GM12878 (cell line): ENCODE measurements around the gene ABHD14A.

Source experiments
- ATF7 ChIP-seq: fragments of 450-650 bp; IDR thresholded peaks from 2 replicates; pipeline ENCODE4 v1.6.1; 2016; ENCODE audit warnings: low read depth, mild to moderate bottlenecking
- CHD1 ChIP-seq: IDR thresholded peaks from 2 replicates; pipeline ENCODE4 v1.6.1; 2012; ENCODE audit warnings: low read depth, low read length, improper control_type of control experiment
- NFYA ChIP-seq: IDR thresholded peaks from 2 replicates; pipeline ENCODE4 v1.6.1; 2011; ENCODE audit warnings: low read depth, mild to moderate bottlenecking, low read length, improper control_type of control experiment, borderline replicate concordance
- POLR2A ChIP-seq: IDR thresholded peaks from 2 replicates; pipeline ENCODE4 v1.6.1; 2011; ENCODE audit warnings: low read depth, mild to moderate bottlenecking, low read length
- POLR2AphosphoS5 ChIP-seq: IDR thresholded peaks from 2 replicates; pipeline ENCODE4 v1.6.1; 2011; ENCODE audit warnings: mild to moderate bottlenecking, low read length, inconsistent platforms
- RBBP5 ChIP-seq: fragments of 200-600 bp; sonication (generic); conservative IDR thresholded peaks from 2 replicates; pipeline ENCODE4 v1.6.1; 2016
- SREBF1 ChIP-seq: IDR thresholded peaks from 2 replicates; pipeline ENCODE4 v1.6.1; 2012; ENCODE audit warnings: mild to moderate bottlenecking, low read length
- SUPT20H ChIP-seq: IDR thresholded peaks from 2 replicates; pipeline ENCODE4 v1.6.1; 2011; ENCODE audit warnings: low read depth, mild to moderate bottlenecking, low read length, moderate library complexity, borderline replicate concordance; ENCODE audit not compliant: control insufficient read depth
- TF ChIP-seq, protein P1 (sequence below): IDR thresholded peaks from 2 replicates; pipeline ENCODE4 v1.6.1; 2012; ENCODE audit warnings: low read depth, low read length, improper control_type of control experiment
- TF ChIP-seq, protein P2 (sequence below), 3 experiments: IDR thresholded peaks in 2 of 3; conservative IDR thresholded peaks in 1 of 3; 2 replicates each; pipeline ENCODE4 v1.5.1; 2011; ENCODE audit warnings: low read depth in 3 of 3, low read length in 3 of 3, mild to moderate bottlenecking in 3 of 3, control low read depth in 2 of 3, moderate library complexity in 2 of 3, inconsistent platforms in 1 of 3, mixed read lengths in 1 of 3; ENCODE audit not compliant: control insufficient read depth in 2 of 3, insufficient read depth in 1 of 3; ENCODE audit errors: extremely low read depth in 1 of 3
- TF ChIP-seq, protein P3 (sequence below): IDR thresholded peaks from 2 replicates; pipeline ENCODE4 v1.6.1; 2012; ENCODE audit warnings: mild to moderate bottlenecking, low read depth, low read length
- TF ChIP-seq, protein P4 (sequence below): fragments of 450-650 bp; IDR thresholded peaks from 2 replicates; pipeline ENCODE4 v1.6.1; 2018; ENCODE audit warnings: mild to moderate bottlenecking, low read depth, moderate library complexity; ENCODE audit not compliant: partially characterized antibody

DNA sequence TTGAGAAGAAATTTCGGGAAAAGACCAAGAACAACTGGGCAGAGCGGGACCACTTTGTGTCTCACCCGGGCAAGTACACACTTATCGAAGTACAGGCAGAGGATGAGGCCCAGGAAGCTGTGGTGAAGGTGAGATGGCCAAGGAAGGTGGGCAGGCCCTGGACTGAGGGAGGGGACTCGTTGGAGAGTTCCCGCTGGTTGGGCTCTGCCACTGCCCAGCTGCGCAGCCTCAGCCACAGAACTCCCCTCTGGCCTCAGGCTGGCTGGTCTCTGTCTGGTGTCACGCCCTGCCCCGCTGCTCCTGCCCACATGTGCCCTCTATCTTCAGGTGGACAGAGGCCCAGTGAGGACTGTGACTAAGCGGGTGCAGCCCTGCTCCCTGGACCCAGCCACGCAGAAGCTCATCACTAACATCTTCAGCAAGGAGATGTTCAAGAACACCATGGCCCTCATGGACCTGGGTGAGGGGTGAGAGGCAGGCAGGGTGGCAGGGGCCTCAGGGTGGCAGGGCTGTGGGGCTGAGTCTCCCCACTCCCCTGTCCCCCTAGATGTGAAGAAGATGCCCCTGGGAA, 30.3 kb upstream of the ABHD14A start:
- TF ChIP-seq, protein P1, sequence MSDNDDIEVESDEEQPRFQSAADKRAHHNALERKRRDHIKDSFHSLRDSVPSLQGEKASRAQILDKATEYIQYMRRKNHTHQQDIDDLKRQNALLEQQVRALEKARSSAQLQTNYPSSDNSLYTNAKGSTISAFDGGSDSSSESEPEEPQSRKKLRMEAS = no peak
- TF ChIP-seq SREBF1 = no peak
- TF ChIP-seq, protein P2, sequence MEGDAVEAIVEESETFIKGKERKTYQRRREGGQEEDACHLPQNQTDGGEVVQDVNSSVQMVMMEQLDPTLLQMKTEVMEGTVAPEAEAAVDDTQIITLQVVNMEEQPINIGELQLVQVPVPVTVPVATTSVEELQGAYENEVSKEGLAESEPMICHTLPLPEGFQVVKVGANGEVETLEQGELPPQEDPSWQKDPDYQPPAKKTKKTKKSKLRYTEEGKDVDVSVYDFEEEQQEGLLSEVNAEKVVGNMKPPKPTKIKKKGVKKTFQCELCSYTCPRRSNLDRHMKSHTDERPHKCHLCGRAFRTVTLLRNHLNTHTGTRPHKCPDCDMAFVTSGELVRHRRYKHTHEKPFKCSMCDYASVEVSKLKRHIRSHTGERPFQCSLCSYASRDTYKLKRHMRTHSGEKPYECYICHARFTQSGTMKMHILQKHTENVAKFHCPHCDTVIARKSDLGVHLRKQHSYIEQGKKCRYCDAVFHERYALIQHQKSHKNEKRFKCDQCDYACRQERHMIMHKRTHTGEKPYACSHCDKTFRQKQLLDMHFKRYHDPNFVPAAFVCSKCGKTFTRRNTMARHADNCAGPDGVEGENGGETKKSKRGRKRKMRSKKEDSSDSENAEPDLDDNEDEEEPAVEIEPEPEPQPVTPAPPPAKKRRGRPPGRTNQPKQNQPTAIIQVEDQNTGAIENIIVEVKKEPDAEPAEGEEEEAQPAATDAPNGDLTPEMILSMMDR (IDR thresholded peaks at IDR 0.05 in 2 of 3, conservative IDR thresholded peaks at IDR 0.05 in 1 of 3; ENCODE audit: control insufficient read depth in 2 of 3, extremely low read depth in 1 of 3, insufficient read depth in 1 of 3, low read depth in 3 of 3, low read length in 3 of 3) = no peak
- TF ChIP-seq, protein P3, sequence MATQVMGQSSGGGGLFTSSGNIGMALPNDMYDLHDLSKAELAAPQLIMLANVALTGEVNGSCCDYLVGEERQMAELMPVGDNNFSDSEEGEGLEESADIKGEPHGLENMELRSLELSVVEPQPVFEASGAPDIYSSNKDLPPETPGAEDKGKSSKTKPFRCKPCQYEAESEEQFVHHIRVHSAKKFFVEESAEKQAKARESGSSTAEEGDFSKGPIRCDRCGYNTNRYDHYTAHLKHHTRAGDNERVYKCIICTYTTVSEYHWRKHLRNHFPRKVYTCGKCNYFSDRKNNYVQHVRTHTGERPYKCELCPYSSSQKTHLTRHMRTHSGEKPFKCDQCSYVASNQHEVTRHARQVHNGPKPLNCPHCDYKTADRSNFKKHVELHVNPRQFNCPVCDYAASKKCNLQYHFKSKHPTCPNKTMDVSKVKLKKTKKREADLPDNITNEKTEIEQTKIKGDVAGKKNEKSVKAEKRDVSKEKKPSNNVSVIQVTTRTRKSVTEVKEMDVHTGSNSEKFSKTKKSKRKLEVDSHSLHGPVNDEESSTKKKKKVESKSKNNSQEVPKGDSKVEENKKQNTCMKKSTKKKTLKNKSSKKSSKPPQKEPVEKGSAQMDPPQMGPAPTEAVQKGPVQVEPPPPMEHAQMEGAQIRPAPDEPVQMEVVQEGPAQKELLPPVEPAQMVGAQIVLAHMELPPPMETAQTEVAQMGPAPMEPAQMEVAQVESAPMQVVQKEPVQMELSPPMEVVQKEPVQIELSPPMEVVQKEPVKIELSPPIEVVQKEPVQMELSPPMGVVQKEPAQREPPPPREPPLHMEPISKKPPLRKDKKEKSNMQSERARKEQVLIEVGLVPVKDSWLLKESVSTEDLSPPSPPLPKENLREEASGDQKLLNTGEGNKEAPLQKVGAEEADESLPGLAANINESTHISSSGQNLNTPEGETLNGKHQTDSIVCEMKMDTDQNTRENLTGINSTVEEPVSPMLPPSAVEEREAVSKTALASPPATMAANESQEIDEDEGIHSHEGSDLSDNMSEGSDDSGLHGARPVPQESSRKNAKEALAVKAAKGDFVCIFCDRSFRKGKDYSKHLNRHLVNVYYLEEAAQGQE = no peak
- no peak for TF ChIP-seq ATF7
- TF ChIP-seq POLR2AphosphoS5 = no peak
- no peak for TF ChIP-seq SUPT20H
- no peak for TF ChIP-seq NFYA
- TF ChIP-seq POLR2A = no peak
- TF ChIP-seq, protein P4, sequence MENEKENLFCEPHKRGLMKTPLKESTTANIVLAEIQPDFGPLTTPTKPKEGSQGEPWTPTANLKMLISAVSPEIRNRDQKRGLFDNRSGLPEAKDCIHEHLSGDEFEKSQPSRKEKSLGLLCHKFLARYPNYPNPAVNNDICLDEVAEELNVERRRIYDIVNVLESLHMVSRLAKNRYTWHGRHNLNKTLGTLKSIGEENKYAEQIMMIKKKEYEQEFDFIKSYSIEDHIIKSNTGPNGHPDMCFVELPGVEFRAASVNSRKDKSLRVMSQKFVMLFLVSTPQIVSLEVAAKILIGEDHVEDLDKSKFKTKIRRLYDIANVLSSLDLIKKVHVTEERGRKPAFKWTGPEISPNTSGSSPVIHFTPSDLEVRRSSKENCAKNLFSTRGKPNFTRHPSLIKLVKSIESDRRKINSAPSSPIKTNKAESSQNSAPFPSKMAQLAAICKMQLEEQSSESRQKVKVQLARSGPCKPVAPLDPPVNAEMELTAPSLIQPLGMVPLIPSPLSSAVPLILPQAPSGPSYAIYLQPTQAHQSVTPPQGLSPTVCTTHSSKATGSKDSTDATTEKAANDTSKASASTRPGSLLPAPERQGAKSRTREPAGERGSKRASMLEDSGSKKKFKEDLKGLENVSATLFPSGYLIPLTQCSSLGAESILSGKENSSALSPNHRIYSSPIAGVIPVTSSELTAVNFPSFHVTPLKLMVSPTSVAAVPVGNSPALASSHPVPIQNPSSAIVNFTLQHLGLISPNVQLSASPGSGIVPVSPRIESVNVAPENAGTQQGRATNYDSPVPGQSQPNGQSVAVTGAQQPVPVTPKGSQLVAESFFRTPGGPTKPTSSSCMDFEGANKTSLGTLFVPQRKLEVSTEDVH = no peak
- TF ChIP-seq RBBP5 = no peak
- no peak for TF ChIP-seq CHD1
